Measurements from ENCODE around the gene ZNF880.
"Not testable (repeated sequence)": the region's sequence is repeated elsewhere in the genome, so short reads cannot be mapped to it uniquely, and the experiment has no call there.

Gene ZNF880

DNA sequence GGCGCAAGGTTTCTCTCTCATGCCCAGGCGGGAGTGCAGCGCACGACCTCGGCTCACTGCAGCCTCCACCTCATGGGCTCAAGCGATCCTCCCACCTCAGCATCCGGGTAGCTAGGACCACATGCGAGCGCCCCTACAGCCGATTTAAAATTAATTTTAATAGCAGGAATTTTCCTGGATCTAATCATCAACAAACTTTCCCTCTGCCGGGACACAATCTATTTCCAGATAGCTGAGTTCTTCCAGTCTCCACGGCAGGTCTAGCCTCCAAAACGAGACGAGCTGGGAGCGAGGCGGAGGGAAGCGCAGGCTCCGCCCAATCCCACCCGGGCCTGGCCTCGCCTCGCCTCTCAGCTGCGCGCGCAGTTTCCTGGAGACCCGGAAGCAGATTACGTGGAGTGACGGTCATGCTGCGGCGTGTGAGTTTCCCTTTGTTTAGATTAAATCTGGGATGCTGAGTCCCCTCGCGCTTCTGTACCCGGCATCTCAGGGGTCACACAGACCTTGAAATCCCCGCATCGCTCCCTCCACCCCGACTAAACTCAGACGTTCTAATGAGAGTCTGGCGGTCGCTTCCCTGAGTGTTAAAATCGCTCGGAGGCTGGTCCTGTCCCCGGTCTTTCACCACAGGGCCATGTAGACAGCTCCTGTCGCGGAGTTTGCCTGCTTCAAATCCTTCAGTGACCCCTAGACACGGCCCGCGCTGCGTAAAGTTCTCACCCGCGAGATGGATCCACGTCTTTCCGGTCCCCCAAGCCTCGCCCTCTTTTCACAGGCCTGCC is at the start of gene ZNF880:
Gene ZNF880 (plus strand): TSS at position 365 of the 782 bp plus-strand sequence. CDS start 43 bp downstream, at position 408.
- no peak for DNase-seq

GRCh38 chr19:52322429-52322828 is 47.3 kb upstream of the ZNF880 start:
- no peak for DNase-seq

DNA sequence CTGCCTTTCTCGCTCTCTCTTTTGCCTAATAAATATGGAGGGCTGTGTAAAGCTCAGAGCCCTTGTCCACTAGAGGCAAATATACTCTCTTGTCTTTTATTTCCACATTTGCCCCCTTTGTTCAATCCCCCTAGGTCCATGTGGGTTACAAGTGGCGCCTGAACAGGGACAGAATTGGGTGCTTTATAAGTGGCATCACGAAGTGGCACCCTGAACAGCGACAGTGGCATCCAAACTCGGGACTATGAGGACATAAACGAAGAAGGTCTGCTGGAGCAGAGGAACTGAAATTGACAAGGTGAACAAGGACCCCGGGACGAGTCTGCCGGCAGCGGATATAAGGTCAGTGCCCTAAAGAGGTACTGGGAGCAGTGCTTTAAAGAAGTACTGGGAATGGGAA is 38.0 kb upstream of the ZNF880 start:
- no peak for DNase-seq

- no peak for DNase-seq
Observed at GRCh38 chr19:52335768-52336116, 34.0 kb upstream of the ZNF880 start.

DNA sequence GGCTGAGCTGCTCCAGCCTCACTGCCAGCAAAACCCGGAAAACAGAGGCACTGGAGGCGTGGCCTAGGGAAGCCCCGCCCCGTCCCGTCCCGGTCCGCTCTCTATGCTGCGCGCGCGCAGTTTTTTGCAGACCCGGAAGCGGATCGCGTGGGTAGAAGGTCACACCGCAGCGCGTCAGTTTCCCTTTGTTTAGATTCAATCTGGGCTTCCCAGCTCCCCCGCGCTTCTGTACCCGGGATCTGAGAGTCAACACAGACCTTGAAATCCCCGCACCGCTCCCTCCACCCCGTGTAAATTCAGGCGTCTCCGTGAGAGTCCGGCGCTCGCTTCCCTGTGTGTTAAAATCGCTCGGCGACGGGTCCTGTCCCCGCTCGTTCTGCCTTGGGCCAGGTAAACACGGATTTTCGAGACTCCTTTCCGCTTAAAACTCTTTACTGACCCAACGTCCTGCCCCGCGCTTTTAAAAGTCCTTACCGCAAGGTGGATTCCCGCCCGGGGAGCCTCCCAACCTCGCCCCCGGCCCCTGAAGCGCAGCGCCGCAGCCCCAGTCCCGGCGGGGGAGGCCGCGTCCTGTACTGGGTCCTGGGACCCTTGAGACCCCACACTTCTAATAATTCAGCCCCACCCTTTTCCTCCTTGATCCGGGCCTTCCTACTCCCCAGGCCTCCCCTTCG is 33.5 kb upstream of the ZNF880 start, which contains the start of gene ZNF610:
Gene ZNF610 (plus strand): TSS at position 127 of the 674 bp plus-strand sequence. CDS start 12,930 bp downstream, outside the sequence.
- peak; percentile 78 for DNase-seq

DNA sequence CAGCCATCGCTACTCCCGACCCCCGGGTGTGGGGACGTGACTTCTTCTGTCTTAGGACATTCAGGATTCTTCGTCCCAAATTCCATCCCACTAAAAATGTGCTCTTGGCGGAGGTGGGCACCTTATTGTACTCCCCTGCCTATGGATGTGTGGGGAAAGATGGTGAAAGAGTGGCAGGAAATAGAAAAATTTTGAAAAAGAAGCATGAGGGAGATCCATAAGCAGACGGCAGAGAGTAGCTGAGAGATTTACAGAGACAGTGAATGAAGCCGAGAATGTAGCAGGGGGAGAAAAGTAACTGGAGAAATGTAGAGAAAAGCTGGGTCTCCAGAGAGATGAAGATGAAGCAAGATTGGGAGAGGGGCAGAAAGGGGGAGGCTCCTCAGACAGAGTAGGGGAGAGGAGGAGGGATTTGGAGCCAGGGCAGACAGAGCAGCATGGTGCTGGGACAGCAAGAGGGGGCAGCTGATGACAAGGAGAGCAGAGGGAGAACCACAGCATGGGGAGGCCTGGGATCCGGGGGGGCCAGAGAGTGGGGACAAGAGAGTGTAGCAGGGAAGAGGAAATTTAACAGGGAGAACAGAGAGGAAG is 32.8 kb upstream of the ZNF880 start:
- peak in 1 of 2 experiments; percentile 8 for DNase-seq

DNA sequence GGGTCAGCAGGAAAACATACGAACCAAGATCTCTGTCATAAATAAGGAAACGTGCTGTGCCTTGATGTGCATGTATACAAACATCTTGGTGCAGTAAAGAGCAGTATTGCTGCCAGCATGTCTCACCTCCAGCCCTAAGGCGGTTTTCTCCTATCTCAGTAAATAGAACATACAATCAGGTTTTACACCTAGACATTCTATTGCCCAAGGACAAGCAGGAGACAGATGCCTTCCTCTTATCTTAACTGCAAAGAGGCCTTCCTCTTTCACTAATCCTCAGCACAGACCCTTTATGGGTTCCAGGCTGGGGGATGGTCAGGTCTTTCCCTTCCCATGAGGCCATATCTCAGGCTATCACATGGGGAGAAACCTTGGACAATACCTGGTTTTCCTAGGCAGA is 30.7 kb upstream of the ZNF880 start:
- DNase-seq = not testable (repeated sequence)

DNA sequence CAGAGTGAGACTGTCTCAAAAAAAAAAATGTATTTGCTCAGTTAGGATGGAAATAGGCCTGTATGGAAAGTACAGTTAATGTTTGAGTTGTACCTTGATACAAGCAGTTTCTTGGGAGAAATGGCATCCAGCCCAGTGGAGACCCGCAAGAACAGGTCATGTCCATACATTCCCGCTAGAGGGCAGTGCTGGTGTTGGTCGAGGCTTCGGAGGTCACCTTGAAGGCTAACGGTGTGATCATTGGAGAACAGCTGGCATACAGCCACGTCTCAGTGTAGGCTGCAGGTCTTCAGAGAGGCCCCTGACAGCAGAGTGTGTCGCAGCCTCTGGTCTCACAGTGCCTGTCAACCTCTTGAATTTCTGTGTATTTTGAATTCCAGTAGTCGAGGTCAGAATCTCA is 26.2 kb upstream of the ZNF880 start:
- DNase-seq = peak; percentile 40 to 63

DNA sequence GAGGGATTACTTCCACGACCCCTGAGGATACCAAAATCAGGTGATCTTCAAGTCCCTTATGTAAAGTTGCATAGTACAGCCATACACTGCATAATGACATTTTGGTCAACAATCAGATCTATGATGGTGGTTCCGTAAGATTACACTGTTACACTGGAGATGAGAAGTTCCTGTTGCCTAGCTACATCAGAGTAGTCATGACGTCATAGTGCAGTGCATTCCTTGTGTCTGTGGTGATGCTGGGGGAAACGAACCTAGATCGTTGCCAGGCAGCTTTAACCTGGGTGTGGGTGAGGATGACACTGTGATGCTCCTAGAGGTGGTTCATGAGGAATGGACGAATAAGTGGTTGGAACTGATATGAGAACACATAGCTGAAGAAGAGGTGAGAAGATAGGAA is 24.6 kb upstream of the ZNF880 start:
- no peak for DNase-seq

DNA sequence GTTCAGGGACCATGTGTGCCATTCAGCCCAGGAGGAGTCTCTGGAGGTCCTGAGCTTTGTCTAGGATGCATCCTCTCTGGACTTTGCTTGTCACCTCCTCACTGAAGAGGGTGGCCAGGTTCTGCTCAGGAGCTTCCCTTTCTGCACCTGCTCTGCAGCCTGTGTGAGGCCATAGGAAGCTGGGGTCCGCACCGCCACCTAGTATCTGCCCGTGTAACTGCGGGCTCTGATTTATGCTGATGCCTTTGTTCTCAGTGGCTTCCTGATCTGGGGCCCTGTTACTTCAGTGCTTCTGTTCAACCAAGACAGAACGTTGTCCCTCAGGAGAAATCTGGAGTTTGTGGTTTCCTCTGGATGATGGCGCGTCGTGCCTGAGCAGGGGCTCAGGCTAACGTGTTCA is 18.2 kb upstream of the ZNF880 start:
- DNase-seq = no peak

DNA sequence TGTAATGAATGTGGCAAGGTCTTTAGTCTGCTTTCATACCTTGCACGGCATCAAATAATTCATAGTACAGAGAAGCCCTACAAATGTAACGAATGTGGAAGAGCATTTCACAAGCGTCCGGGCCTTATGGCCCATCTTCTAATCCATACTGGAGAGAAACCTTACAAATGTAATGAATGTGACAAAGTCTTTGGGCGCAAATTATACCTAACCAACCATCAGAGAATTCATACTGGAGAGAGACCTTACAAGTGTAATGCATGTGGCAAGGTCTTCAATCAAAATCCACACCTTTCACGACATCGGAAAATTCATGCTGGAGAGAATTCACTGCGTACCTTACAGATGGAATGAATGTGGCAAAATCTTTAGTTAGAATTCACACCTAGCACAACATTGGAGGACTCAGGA is 3.3 kb upstream of the ZNF880 start:
- DNase-seq = no peak

DNA sequence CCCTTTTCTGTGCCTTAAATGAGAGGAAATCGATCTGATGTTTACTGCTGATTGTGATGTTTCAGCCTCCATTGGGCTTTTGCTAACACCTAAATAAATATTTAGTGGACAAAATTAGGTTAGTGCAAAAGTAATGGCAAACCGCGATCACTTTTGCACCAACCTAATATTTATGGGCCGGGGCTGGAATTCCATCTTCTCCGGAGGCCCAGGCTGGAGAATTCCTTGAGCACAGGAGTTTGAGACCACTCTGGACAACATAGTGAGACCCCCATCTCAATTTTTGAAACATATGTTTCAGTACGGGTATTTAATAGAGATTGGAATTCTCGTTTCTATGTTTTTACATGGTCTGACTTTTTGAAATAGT is 603 bp downstream of the ZNF880 start:
- no peak for DNase-seq

DNA sequence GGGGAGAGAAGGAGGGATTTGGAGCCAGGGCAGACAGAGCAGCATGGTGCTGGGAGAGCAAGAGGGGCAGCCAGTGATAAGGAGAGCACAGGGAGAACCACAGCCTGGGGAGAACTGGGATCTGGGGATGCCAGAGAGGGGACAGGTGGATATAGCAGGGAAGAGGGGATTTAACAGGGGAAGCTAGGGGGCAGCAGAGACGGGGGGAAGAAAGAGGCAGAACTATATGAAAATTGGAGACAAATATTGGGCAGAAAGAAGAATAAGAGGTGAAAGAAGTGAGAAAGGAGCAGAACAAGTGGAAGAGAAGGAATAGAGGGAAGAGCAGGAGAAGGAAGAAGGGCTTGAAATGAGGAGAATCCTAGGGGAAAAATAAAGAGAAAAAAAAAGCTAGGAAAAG is 21.4 kb downstream of the ZNF880 start:
- peak; percentile 1 to 2 for DNase-seq

- DNase-seq = peak; percentile 52 to 63
Observed at GRCh38 chr19:52397310-52398080, 27.8 kb downstream of the ZNF880 start, which contains the start of gene ZNF528. ZNF528 (plus strand) TSS chr19:52397849; CDS start chr19:52402014, 4,165 bp downstream.

GRCh38 chr19:52398081-52398441 is 28.3 kb downstream of the ZNF880 start:
- DNase-seq = peak; percentile 0 to 21

DNA sequence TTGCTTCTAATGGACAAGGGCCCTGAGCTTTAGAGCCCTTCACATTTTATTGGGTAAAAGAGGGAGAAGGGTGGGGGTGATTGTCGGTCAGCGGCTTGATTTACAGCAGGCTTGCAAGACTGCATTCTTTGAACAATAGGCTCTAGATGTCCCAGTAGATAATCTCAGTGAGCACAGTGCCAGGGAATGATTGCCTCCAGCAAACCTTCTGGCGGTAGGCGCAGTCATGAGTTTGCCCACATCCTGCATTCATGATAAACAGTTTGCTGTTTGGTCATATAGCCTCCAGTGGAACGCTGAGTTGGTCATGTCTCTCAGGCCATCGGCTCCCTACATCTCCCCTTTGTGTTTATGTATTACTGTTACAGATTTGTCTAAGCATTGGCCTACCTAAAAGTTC is 40.6 kb downstream of the ZNF880 start:
- no peak for DNase-seq

- DNase-seq = no peak
Observed at GRCh38 chr19:52415711-52416110, 46.0 kb downstream of the ZNF880 start.

GRCh38 chr19:52428937-52429336 is 59.2 kb downstream of the ZNF880 start, which contains the start of gene ZNF534:
ZNF534 (plus strand) TSS chr19:52429148; CDS start chr19:52431475, 2,327 bp downstream.
- DNase-seq = no peak

All from AML-193 (cell line).